ENCODE measurements around the gene ATG4B.
"Not testable (repeated sequence)": the region's sequence is repeated elsewhere in the genome, so short reads cannot be mapped to it uniquely, and the experiment has no call there.

Gene ATG4B

GRCh38 chr2:241640165-241640795 is 2.8 kb downstream of the ATG4B start:
- peak; percentile 36 to 40 for ATAC-seq

GRCh38 chr2:241641631-241642030 is 4.1 kb downstream of the ATG4B start:
- ATAC-seq: no peak

- ATAC-seq: no peak
These were observed 7.8 kb downstream of the ATG4B start for GRCh38 chr2:241645056-241645914.

- no peak for ATAC-seq
These were observed 8.6 kb downstream of the ATG4B start for GRCh38 chr2:241645915-241646645.

- no peak for ATAC-seq
These were observed 11.0 kb downstream of the ATG4B start for GRCh38 chr2:241648453-241648852.

GRCh38 chr2:241649404-241649803 is 11.9 kb downstream of the ATG4B start:
- no peak for ATAC-seq

- ATAC-seq: no peak
These were observed 12.4 kb downstream of the ATG4B start for GRCh38 chr2:241649927-241650326.

- no peak for ATAC-seq
These were observed 14.6 kb downstream of the ATG4B start for GRCh38 chr2:241652142-241652541.

GRCh38 chr2:241652722-241653121 is 15.2 kb downstream of the ATG4B start:
- ATAC-seq: no peak

- ATAC-seq: no peak
These were observed 15.8 kb downstream of the ATG4B start for GRCh38 chr2:241653210-241653750.

GRCh38 chr2:241654551-241654950 is 17.1 kb downstream of the ATG4B start:
- no peak for ATAC-seq

GRCh38 chr2:241655516-241656189 is 18.2 kb downstream of the ATG4B start:
- no peak for ATAC-seq

- no peak for ATAC-seq
These were observed 18.8 kb downstream of the ATG4B start for GRCh38 chr2:241656190-241656741.

GRCh38 chr2:241657786-241658254 is 20.3 kb downstream of the ATG4B start:
- no peak for ATAC-seq

GRCh38 chr2:241658296-241658695 is 20.8 kb downstream of the ATG4B start:
- no peak for ATAC-seq

- ATAC-seq: no peak
These were observed 21.8 kb downstream of the ATG4B start for GRCh38 chr2:241659150-241659739.

- no peak for ATAC-seq
These were observed 23.2 kb downstream of the ATG4B start for GRCh38 chr2:241660593-241661213.

GRCh38 chr2:241662731-241663130 is 25.2 kb downstream of the ATG4B start:
- ATAC-seq: not testable (repeated sequence)

- no peak for ATAC-seq
These were observed 28.4 kb downstream of the ATG4B start for GRCh38 chr2:241665731-241666440.

- ATAC-seq: no peak
These were observed 29.3 kb downstream of the ATG4B start for GRCh38 chr2:241666627-241667400.

Measured in activated CD4-positive, CD25-positive, alpha-beta regulatory T cell treated with anti-CD3 and anti-CD28 coated beads, Interleukin-2, amount 50 U/mL, for 24 hours (primary cell).